ENCODE results near the gene DNAH8. TPM values are rescaled to one million over a fixed set of nuclear protein-coding genes. Genes with fewer than 3 reads are reported as not detected.

The DNAH8 gene
- total RNA-seq, 1 experiment from 2014 or later, result not detected

DNA sequence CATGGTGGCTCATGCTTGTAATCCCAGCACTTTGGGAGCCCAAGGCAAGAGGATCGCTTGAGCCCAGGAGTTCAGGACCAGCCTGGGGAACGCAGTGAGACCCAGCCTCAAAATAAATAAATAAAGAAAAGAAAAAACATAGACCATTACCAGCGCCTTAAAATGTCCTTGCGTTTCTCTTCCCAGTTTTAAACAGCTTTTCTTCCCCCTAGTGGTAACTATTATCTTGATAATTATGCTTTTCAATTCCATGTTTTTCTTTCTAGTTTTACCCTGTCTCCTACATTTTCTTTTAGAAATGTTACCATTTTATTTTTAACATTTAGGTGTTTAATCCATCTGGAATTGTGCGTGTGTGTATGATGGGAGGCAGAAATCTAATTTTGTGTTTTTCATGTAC, 24.4 kb downstream of the DNAH8 start:
- Histone ChIP-seq H3K36me3 (ENCODE audit: control insufficient read depth in 1 of 2, insufficient read depth in 2 of 2, low read length in 2 of 2) (no peaks in the 10 kb centered on the region), H2AFZ (ENCODE audit: low read depth, low read length, poor library complexity, severe bottlenecking) (peak overlapping the region; percentile 86), H3K4me3 (replicated peaks in 1 of 2; ENCODE audit: low read depth in 1 of 2, low read length in 2 of 2) (no peak overlapping the region), H3K27me3 (ENCODE audit: insufficient read depth, low read length) (0 out of 2 replicates have a peak, but pooled peaks cover 6% of the 10 kb centered on the region), H3K9me3 (ENCODE audit: control insufficient read depth in 1 of 2, insufficient read depth in 1 of 2, low read depth in 1 of 2, low read length in 2 of 2) (no peaks in the 10 kb centered on the region), H3K79me2 (ENCODE audit: insufficient read depth, low read length) (no peaks in the 10 kb centered on the region), H3K9me2 (ENCODE audit: insufficient read depth) (no peaks in the 10 kb centered on the region), H4K20me1 (ENCODE audit: insufficient read depth) (no peaks in the 10 kb centered on the region), H3K4me1 (ENCODE audit: control insufficient read depth in 1 of 2, insufficient read depth in 2 of 2, low read length in 2 of 2) (no peaks in the 10 kb centered on the region), H3K27ac (ENCODE audit: low read depth, low read length) (no peak overlapping the region), H3K4me2 (ENCODE audit: low read length) (no peak overlapping the region), H3K9ac (ENCODE audit: low read length) (no peak overlapping the region)
- RAD21 ChIA-PET (ENCODE audit: low non-redundant PET in 1 of 2, low total read pairs in 2 of 2, uncharacterized antibody in 2 of 2, unreplicated experiment in 2 of 2), result no interaction called here
- TF ChIP-seq SRF (IDR thresholded peaks at IDR 0.05; ENCODE audit: low read depth) (no peak), CBX3 (IDR thresholded peaks at IDR 0.05; ENCODE audit: low read depth) (no peak), RAD21 (IDR thresholded peaks at IDR 0.05; ENCODE audit: low read depth) (peak; percentile 31; the same call in 1 of the 2 replicates), SP1 (IDR thresholded peaks at IDR 0.05; ENCODE audit: low read depth) (no peak)
- TF ChIP-seq, protein P1, sequence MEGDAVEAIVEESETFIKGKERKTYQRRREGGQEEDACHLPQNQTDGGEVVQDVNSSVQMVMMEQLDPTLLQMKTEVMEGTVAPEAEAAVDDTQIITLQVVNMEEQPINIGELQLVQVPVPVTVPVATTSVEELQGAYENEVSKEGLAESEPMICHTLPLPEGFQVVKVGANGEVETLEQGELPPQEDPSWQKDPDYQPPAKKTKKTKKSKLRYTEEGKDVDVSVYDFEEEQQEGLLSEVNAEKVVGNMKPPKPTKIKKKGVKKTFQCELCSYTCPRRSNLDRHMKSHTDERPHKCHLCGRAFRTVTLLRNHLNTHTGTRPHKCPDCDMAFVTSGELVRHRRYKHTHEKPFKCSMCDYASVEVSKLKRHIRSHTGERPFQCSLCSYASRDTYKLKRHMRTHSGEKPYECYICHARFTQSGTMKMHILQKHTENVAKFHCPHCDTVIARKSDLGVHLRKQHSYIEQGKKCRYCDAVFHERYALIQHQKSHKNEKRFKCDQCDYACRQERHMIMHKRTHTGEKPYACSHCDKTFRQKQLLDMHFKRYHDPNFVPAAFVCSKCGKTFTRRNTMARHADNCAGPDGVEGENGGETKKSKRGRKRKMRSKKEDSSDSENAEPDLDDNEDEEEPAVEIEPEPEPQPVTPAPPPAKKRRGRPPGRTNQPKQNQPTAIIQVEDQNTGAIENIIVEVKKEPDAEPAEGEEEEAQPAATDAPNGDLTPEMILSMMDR (IDR thresholded peaks at IDR 0.05 in 2 of 3, conservative IDR thresholded peaks at IDR 0.05 in 1 of 3; ENCODE audit: borderline replicate concordance in 1 of 3, insufficient read depth in 1 of 3, low read depth in 2 of 3, low read length in 2 of 3), result peak; percentile 23 to 53 (median 35); a peak in 4 of 6 replicates
- POLR2A ChIA-PET, result no interaction called here
- intact Hi-C loops (cut with micrococcal nuclease), result no loop called here
- ATAC-seq, result peak; percentile 52; the same call in 1 of the 2 replicates
- CTCF ChIA-PET, result interaction anchor here (0.9 to 1.0 kb wide), 3 partner anchors 12 to 16 kb away, joined by 3 to 4 read pairs (median 3); no protein-coding TSS in a partner anchor
- no TSS peak for BruUV-seq (replicated peaks)
- DNase-seq (ENCODE audit: low read depth, low spot score), result no peak

DNA sequence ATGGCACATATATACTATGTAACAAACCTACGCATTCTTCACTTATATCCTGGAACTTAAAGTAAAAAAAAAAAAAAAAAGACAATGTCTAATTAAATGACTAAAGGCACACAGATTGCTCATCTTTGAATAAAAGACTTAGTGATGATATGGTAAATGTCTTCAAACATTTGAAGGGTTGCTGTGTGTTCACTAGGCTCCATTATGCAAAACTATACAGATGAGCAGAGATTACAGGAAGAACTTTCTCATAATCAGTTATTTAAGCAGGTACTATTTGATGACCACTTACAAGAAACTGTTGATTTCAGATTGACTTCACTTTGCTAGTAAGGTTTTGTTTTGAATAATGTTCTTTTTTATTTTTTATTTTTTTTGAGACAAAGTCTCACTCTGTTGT, 34.4 kb downstream of the DNAH8 start:
- BruUV-seq (replicated peaks), result no TSS peak
- Histone ChIP-seq H3K4me2 (ENCODE audit: low read length) (no peak overlapping the region), H4K20me1 (ENCODE audit: insufficient read depth) (no peaks in the 10 kb centered on the region), H3K9me2 (ENCODE audit: insufficient read depth) (no peaks in the 10 kb centered on the region), H3K27me3 (ENCODE audit: insufficient read depth, low read length) (no peaks in the 10 kb centered on the region), H2AFZ (ENCODE audit: low read depth, low read length, poor library complexity, severe bottlenecking) (no peak overlapping the region), H3K4me1 (ENCODE audit: control insufficient read depth in 1 of 2, insufficient read depth in 2 of 2, low read length in 2 of 2) (0 out of 4 replicates have a peak, but pooled peaks cover 0 to 3% of the 10 kb centered on the region in 2 experiments), H3K27ac (ENCODE audit: low read depth, low read length) (no peak overlapping the region), H3K9ac (ENCODE audit: low read length) (no peak overlapping the region), H3K9me3 (ENCODE audit: control insufficient read depth in 1 of 2, insufficient read depth in 1 of 2, low read depth in 1 of 2, low read length in 2 of 2) (no peaks in the 10 kb centered on the region), H3K79me2 (ENCODE audit: insufficient read depth, low read length) (no peaks in the 10 kb centered on the region), H3K36me3 (ENCODE audit: control insufficient read depth in 1 of 2, insufficient read depth in 2 of 2, low read length in 2 of 2) (no peaks in the 10 kb centered on the region), H3K4me3 (replicated peaks in 1 of 2; ENCODE audit: low read depth in 1 of 2, low read length in 2 of 2) (no peak overlapping the region)
- intact Hi-C loops (cut with micrococcal nuclease), result no loop called here
- no peak for DNase-seq (ENCODE audit: low read depth, low spot score)
- ChIA-PET POLR2A (no interaction called here), CTCF (no interaction called here), RAD21 (ENCODE audit: low non-redundant PET in 1 of 2, low total read pairs in 2 of 2, uncharacterized antibody in 2 of 2, unreplicated experiment in 2 of 2) (no interaction called here)
- ATAC-seq, result no peak
- TF ChIP-seq ZFX (IDR thresholded peaks at IDR 0.05) (no peak), FOSL1 (IDR thresholded peaks at IDR 0.05; ENCODE audit: low read depth) (no peak), YY1 (IDR thresholded peaks at IDR 0.05; ENCODE audit: extremely low read depth, insufficient replicate concordance, low read depth, low read length) (no peak), POLR2A (IDR thresholded peaks at IDR 0.05; ENCODE audit: borderline replicate concordance, extremely low read depth, insufficient read depth, insufficient read length) (no peak), EZH2phosphoT487 (IDR thresholded peaks at IDR 0.05; ENCODE audit: borderline replicate concordance) (no peak), RAD21 (IDR thresholded peaks at IDR 0.05; ENCODE audit: low read depth) (no peak), CEBPB (IDR thresholded peaks at IDR 0.05; ENCODE audit: low read depth) (no peak), SP1 (IDR thresholded peaks at IDR 0.05; ENCODE audit: low read depth) (no peak), EZH2 (IDR thresholded peaks at IDR 0.05) (no peak), CBX3 (IDR thresholded peaks at IDR 0.05; ENCODE audit: low read depth) (no peak), TCF7L2 (IDR thresholded peaks at IDR 0.05; ENCODE audit: borderline replicate concordance, extremely low read depth, insufficient read depth, insufficient read length) (no peak), SRF (IDR thresholded peaks at IDR 0.05; ENCODE audit: low read depth) (no peak)
- TF ChIP-seq, protein P2, sequence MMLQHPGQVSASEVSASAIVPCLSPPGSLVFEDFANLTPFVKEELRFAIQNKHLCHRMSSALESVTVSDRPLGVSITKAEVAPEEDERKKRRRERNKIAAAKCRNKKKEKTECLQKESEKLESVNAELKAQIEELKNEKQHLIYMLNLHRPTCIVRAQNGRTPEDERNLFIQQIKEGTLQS (IDR thresholded peaks at IDR 0.05), result no peak
- TF ChIP-seq, protein P3, sequence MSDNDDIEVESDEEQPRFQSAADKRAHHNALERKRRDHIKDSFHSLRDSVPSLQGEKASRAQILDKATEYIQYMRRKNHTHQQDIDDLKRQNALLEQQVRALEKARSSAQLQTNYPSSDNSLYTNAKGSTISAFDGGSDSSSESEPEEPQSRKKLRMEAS (IDR thresholded peaks at IDR 0.05), result no peak
- TF ChIP-seq, protein P4, sequence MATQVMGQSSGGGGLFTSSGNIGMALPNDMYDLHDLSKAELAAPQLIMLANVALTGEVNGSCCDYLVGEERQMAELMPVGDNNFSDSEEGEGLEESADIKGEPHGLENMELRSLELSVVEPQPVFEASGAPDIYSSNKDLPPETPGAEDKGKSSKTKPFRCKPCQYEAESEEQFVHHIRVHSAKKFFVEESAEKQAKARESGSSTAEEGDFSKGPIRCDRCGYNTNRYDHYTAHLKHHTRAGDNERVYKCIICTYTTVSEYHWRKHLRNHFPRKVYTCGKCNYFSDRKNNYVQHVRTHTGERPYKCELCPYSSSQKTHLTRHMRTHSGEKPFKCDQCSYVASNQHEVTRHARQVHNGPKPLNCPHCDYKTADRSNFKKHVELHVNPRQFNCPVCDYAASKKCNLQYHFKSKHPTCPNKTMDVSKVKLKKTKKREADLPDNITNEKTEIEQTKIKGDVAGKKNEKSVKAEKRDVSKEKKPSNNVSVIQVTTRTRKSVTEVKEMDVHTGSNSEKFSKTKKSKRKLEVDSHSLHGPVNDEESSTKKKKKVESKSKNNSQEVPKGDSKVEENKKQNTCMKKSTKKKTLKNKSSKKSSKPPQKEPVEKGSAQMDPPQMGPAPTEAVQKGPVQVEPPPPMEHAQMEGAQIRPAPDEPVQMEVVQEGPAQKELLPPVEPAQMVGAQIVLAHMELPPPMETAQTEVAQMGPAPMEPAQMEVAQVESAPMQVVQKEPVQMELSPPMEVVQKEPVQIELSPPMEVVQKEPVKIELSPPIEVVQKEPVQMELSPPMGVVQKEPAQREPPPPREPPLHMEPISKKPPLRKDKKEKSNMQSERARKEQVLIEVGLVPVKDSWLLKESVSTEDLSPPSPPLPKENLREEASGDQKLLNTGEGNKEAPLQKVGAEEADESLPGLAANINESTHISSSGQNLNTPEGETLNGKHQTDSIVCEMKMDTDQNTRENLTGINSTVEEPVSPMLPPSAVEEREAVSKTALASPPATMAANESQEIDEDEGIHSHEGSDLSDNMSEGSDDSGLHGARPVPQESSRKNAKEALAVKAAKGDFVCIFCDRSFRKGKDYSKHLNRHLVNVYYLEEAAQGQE (IDR thresholded peaks at IDR 0.05; ENCODE audit: low read depth), result no peak
